Erythroblast (primary cell): Measurements from ENCODE around the gene CACNA1E.

Source experiments
- GATA1 ChIP-seq: IDR thresholded peaks from 2 replicates; pipeline ENCODE4 v1.6.1; 2011; ENCODE audit warnings: low read depth, mild to moderate bottlenecking, control low read depth, low read length, moderate library complexity
- POLR2A ChIP-seq: IDR thresholded peaks from 2 replicates; pipeline ENCODE4 v1.6.1; 2011; ENCODE audit warnings: mild to moderate bottlenecking, low read length

- TF ChIP-seq POLR2A (no peak), GATA1 (no peak)
These were observed 9.8 kb downstream of the CACNA1E start for GRCh38 chr1:181493166-181493565.
